GM12865 (cell line): Measurements from ENCODE around the gene AHNAK.

Experiments
- DNase-seq: peaks from one replicate; pipeline ENCODE4 v3.0.0; 2010; ENCODE audit warnings: low read depth
- H3K4me3 ChIP-seq: 2 replicates; pipeline ENCODE4 v1.5.1; 2011; ENCODE audit warnings: mild to moderate bottlenecking, low read depth, low read length, control low read depth
- CTCF ChIP-seq: IDR thresholded peaks from 2 replicates; pipeline ENCODE4 v1.5.1; 2011; ENCODE audit warnings: low read length, control low read depth, low read depth, inconsistent platforms; ENCODE audit not compliant: insufficient read depth; ENCODE audit errors: missing control alignments

AHNAK gene

GRCh38 chr11:62466444-62466843 is 80.2 kb downstream of the AHNAK start:
- no peak for TF ChIP-seq CTCF

GRCh38 chr11:62464655-62465054 is 82.0 kb downstream of the AHNAK start:
- H3K4me3 ChIP-seq: no peak overlapping the region
- DNase-seq: peak; percentile 84
- peak; percentile 32 for TF ChIP-seq CTCF

More at GRCh38 chr11:62466444-62466843, 80.2 kb downstream of the AHNAK start:
- H3K4me3 ChIP-seq: no peak overlapping the region
- no peak for DNase-seq

- H3K4me3 ChIP-seq: no peak overlapping the region
- TF ChIP-seq CTCF: no peak
- DNase-seq: peak; percentile 55
These were observed 83.5 kb downstream of the AHNAK start for GRCh38 chr11:62463121-62463542.

DNA sequence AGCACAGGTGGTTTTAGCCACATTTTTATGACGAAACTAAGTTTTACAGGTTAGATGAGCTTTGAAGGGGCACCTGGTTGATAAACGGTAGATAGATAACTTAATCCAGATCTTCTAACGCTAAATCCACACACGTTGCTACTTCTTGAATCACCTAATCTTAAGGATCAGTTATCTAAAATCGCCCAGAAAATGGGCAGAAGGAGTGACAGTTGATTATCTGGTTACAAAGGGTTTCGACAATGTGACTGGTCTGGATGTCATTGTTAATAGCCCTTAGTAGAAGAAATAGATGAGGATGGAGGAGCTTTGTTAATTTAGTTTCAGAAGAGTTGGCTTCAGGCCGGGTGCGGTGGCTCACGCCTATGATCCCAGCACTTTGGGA is 84.1 kb downstream of the AHNAK start:
- no peak for TF ChIP-seq CTCF
- DNase-seq: no peak
- H3K4me3 ChIP-seq: no peak overlapping the region

DNA sequence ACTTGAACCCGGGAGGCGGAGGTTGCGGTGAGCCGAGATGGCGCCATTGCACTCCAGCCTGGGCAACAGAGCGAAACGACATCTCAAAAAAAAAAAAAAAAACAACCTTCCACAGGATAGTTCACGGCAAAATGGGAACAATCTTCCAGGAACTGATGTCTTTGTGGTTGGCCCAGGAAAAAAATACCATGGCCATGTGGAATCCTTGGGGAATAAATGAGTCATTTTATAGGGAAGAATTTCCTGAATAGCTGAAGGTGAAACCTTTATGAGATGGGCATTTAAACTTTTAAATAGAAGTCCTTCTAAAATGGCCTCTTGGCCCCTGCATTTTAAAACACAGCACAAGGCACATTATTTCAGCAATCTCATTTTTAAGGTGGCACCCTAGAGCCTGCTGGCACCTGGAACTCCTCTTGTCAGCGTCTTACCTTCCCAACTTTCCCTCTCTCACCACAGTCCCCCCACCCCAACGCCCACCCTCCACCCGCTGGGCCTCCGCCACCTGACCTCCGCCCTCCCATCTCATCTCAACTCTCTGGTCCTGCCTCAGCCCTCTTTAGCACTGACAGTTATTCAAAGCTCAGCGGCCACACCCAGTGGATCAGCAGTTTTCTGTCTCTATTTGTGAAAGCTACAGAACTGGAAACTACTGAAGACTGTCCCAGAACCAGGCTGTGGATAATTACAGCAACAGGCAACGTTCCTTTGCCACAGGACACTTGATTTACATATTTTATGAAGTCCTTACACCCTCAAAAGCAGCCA is 84.7 kb downstream of the AHNAK start:
- TF ChIP-seq CTCF: no peak
- peak; percentile 41 for DNase-seq
- no peak overlapping the region for H3K4me3 ChIP-seq

GRCh38 chr11:62459080-62459479 is 87.5 kb downstream of the AHNAK start:
- H3K4me3 ChIP-seq: no peak overlapping the region
- DNase-seq: no peak
- TF ChIP-seq CTCF: no peak
